ENCODE results near the gene TEX2. TPM values are rescaled to one million over a fixed set of nuclear protein-coding genes. Genes with fewer than 3 reads are reported as not detected.

Gene TEX2
- total and polyA plus RNA-seq, 9 of the 15 experiments (the other 6 are each of a cell fraction or from before 2014, with no cell fraction given) = 4.1 to 27.6 (median 19.3) TPM

DNA sequence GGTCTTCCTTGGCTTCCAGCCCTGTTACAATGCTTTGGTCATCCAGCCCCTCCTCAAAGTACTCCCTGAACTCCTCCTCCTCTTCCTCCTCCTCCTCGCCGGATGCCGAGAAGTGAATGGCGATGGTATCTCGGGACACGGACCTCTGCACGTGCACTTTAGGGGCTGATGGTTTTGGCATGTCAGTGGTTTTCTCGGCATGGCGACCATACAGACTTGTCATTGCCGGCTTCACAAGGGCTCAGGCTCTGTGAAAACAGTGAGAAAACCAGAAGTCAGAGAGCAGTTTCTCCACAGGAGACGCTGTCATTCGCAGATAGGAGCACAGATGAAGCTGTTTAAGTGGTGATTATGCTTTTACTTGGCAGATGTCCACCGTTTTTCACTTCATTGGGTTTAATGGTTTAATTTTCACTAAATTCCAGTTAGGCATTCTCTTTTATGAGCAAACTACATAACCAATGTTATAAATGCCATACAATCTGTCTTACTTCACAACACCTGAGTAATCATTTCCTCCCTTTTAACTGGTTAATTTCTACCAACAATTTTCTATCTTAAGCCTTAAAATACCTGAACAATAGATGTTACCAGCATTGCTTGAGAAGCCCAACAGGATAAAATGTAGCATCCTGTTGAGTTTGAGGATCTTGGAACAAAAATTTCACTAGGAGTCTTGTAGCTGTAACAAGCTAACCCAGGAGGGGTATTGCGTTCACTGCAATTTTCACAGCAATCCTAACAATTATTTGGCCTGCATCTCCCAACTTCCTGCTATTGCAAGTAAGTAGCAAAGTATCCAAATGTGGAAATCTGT lies 48.9 kb downstream of the TEX2 start (continued):
- TF ChIP-seq, protein P1, sequence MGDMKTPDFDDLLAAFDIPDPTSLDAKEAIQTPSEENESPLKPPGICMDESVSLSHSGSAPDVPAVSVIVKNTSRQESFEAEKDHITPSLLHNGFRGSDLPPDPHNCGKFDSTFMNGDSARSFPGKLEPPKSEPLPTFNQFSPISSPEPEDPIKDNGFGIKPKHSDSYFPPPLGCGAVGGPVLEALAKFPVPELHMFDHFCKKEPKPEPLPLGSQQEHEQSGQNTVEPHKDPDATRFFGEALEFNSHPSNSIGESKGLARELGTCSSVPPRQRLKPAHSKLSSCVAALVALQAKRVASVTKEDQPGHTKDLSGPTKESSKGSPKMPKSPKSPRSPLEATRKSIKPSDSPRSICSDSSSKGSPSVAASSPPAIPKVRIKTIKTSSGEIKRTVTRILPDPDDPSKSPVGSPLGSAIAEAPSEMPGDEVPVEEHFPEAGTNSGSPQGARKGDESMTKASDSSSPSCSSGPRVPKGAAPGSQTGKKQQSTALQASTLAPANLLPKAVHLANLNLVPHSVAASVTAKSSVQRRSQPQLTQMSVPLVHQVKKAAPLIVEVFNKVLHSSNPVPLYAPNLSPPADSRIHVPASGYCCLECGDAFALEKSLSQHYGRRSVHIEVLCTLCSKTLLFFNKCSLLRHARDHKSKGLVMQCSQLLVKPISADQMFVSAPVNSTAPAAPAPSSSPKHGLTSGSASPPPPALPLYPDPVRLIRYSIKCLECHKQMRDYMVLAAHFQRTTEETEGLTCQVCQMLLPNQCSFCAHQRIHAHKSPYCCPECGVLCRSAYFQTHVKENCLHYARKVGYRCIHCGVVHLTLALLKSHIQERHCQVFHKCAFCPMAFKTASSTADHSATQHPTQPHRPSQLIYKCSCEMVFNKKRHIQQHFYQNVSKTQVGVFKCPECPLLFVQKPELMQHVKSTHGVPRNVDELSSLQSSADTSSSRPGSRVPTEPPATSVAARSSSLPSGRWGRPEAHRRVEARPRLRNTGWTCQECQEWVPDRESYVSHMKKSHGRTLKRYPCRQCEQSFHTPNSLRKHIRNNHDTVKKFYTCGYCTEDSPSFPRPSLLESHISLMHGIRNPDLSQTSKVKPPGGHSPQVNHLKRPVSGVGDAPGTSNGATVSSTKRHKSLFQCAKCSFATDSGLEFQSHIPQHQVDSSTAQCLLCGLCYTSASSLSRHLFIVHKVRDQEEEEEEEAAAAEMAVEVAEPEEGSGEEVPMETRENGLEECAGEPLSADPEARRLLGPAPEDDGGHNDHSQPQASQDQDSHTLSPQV (IDR thresholded peaks at IDR 0.05) = peak; percentile 79
- TF ChIP-seq ZNF121 (CRISPR knock-in tag; conservative IDR thresholded peaks at IDR 0.05) (no peak), RCOR1 (IDR thresholded peaks at IDR 0.05; ENCODE audit: borderline replicate concordance in 1 of 2, low read depth in 2 of 2, low read length in 2 of 2) (peak in 1 of 2 experiments; percentile 72; a peak in 2 of 4 replicates), HDAC2 (IDR thresholded peaks at IDR 0.05) (peak; percentile 52; the same call in 1 of the 2 replicates), NFXL1 (CRISPR knock-in tag; IDR thresholded peaks at IDR 0.05) (no peak), ZNF785 (CRISPR knock-in tag; IDR thresholded peaks at IDR 0.05) (no peak), TAF1 (IDR thresholded peaks at IDR 0.05; ENCODE audit: control insufficient read depth, extremely low read depth, insufficient read depth, low read length, severe bottlenecking) (no peak), HLTF (IDR thresholded peaks at IDR 0.05) (no peak), CHCHD3 (CRISPR knock-in tag; IDR thresholded peaks at IDR 0.05) (no peak), PHB (CRISPR knock-in tag; IDR thresholded peaks at IDR 0.05) (no peak), SETDB1 (IDR thresholded peaks at IDR 0.05; ENCODE audit: low read length) (no peak), ZNF444 (CRISPR knock-in tag; IDR thresholded peaks at IDR 0.05) (no peak), HDAC3 (IDR thresholded peaks at IDR 0.05; ENCODE audit: borderline replicate concordance, partially characterized antibody) (no peak), NFE2L1 (tag; IDR thresholded peaks at IDR 0.05; ENCODE audit: borderline replicate concordance, low read depth) (no peak), FOS (IDR thresholded peaks at IDR 0.05; ENCODE audit: extremely low read depth, insufficient read length) (no peak), SMARCA4 (IDR thresholded peaks at IDR 0.05) (peak; percentile 84), ZNF778 (CRISPR knock-in tag; IDR thresholded peaks at IDR 0.05) (no peak), ZNF124 (CRISPR knock-in tag; IDR thresholded peaks at IDR 0.05) (no peak), ZNF143 (CRISPR knock-in tag; IDR thresholded peaks at IDR 0.05) (no peak), RNF2 (IDR thresholded peaks at IDR 0.05) (peak; percentile 15; the same call in 1 of the 2 replicates)
- TF ChIP-seq, protein P2, sequence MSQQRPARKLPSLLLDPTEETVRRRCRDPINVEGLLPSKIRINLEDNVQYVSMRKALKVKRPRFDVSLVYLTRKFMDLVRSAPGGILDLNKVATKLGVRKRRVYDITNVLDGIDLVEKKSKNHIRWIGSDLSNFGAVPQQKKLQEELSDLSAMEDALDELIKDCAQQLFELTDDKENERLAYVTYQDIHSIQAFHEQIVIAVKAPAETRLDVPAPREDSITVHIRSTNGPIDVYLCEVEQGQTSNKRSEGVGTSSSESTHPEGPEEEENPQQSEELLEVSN (IDR thresholded peaks at IDR 0.05; ENCODE audit: borderline replicate concordance in 1 of 2, extremely low read depth in 1 of 2, insufficient read depth in 1 of 2, insufficient read length in 1 of 2, low read depth in 1 of 2, low read length in 1 of 2, poor library complexity in 1 of 2, severe bottlenecking in 1 of 2) = peak; percentile 45 to 76
- TF ChIP-seq, protein P3, sequence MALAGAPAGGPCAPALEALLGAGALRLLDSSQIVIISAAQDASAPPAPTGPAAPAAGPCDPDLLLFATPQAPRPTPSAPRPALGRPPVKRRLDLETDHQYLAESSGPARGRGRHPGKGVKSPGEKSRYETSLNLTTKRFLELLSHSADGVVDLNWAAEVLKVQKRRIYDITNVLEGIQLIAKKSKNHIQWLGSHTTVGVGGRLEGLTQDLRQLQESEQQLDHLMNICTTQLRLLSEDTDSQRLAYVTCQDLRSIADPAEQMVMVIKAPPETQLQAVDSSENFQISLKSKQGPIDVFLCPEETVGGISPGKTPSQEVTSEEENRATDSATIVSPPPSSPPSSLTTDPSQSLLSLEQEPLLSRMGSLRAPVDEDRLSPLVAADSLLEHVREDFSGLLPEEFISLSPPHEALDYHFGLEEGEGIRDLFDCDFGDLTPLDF (CRISPR knock-in tag; IDR thresholded peaks at IDR 0.05) = no peak
- TF ChIP-seq, protein P4, sequence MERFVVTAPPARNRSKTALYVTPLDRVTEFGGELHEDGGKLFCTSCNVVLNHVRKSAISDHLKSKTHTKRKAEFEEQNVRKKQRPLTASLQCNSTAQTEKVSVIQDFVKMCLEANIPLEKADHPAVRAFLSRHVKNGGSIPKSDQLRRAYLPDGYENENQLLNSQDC (CRISPR knock-in tag; IDR thresholded peaks at IDR 0.05) = no peak
